ENCODE data around the gene SHCBP1. TPM values are rescaled to one million over a fixed set of nuclear protein-coding genes. Genes with fewer than 3 reads are reported as not detected.
A peak's percentile ranks its signal among the peaks of the same experiment; 100 is the strongest.

The SHCBP1 gene
- total and polyA plus RNA-seq, 2 of the 13 experiments (the other 11 are each of a cell fraction or from before 2014, with no cell fraction given), result 15.7 to 33.0 TPM

DNA sequence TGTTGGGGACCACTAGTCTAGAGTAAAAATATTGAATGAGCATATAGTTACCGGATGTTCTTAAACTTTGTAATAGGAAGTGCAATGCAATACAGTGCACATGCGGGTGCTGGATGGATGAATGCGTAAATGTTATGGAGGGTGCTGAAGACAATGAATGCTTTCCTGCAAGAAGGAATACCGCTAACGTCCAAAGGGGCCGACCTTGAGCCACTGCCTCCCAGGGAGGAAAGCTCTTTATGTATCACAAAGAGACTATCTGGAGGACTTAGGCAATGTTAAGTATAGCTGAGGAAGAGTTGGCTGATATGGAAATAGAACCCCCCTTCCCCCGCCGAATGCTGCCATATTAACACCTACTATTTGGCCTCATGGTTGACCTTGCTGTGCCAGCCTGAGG, 27.5 kb upstream of the SHCBP1 start:
- Histone ChIP-seq H3K4me3 (replicated peaks in 1 of 3; ENCODE audit: insufficient read depth in 1 of 3, low read depth in 2 of 3, low read length in 3 of 3) (no peak overlapping the region), H3K9me3 (ENCODE audit: low read length) (no peaks in the 10 kb centered on the region), H3K9ac (ENCODE audit: insufficient read depth, low read depth, low read length) (no peak overlapping the region), H2AFZ (ENCODE audit: low read length) (no peak overlapping the region), H3K27ac (ENCODE audit: extremely low read length, insufficient read depth, low read length) (no peak overlapping the region), H3K4me2 (ENCODE audit: low read depth, low read length) (no peak overlapping the region), H4K20me1 (ENCODE audit: insufficient read depth, low read length) (no peaks in the 10 kb centered on the region), H3K4me1 (ENCODE audit: insufficient read depth, low read length) (peaks cover 25% of the 10 kb centered on the region), H3K27me3 (ENCODE audit: control insufficient read depth in 1 of 2, insufficient read depth in 2 of 2, low read length in 2 of 2) (0 out of 5 replicates have a peak, but pooled peaks cover 0 to 1% of the 10 kb centered on the region in 2 experiments), H3K36me3 (replicated peaks in 1 of 2; ENCODE audit: control insufficient read depth in 1 of 2, insufficient read depth in 2 of 2, low read length in 2 of 2) (no peaks in the 10 kb centered on the region), H3K79me2 (ENCODE audit: insufficient read depth, low read length) (no peaks in the 10 kb centered on the region)
- no peak for TF ChIP-seq BHLHE40 (IDR thresholded peaks at IDR 0.05; ENCODE audit: low read length)
- no peak for TF ChIP-seq KLF13 (CRISPR knock-in tag; IDR thresholded peaks at IDR 0.05)
- TF ChIP-seq ATM (IDR thresholded peaks at IDR 0.05; ENCODE audit: borderline replicate concordance), result no peak
- no peak for TF ChIP-seq TBX2 (CRISPR knock-in tag; IDR thresholded peaks at IDR 0.05; ENCODE audit: borderline replicate concordance)
- no peak for TF ChIP-seq ZFP36L2 (CRISPR knock-in tag; IDR thresholded peaks at IDR 0.05)
- no peak for TF ChIP-seq AHR (CRISPR knock-in tag; IDR thresholded peaks at IDR 0.05)
- TF ChIP-seq ARNT2 (CRISPR knock-in tag; IDR thresholded peaks at IDR 0.05; ENCODE audit: low read depth), result no peak
- ChIA-PET CTCF (ENCODE audit: low intra/inter-chr PET ratio, low total read pairs) (no interaction called here), POLR2A (no interaction called here)
- peak; percentile 42 for ATAC-seq
- WGBS (ENCODE audit: low lambda C conversion rate), result 67% methylated on average over 8 of the region's 8 CpGs
- FAIRE-seq, result no peak
- intact Hi-C loops (cut with micrococcal nuclease; ENCODE audit: unreplicated experiment) (loop anchor here (5.0 kb wide), 1 partner anchor 1439 kb away; no protein-coding TSS in a partner anchor), in situ Hi-C loops (cut with HindIII; ENCODE audit: extremely low pct_ligation_motif_present, low pct_unique_long_range_greater_than_20kb) (no loop called here)
- no peak for DNase-seq (ENCODE audit: low spot score)
- no TSS peak for BruUV-seq (replicated peaks)

DNA sequence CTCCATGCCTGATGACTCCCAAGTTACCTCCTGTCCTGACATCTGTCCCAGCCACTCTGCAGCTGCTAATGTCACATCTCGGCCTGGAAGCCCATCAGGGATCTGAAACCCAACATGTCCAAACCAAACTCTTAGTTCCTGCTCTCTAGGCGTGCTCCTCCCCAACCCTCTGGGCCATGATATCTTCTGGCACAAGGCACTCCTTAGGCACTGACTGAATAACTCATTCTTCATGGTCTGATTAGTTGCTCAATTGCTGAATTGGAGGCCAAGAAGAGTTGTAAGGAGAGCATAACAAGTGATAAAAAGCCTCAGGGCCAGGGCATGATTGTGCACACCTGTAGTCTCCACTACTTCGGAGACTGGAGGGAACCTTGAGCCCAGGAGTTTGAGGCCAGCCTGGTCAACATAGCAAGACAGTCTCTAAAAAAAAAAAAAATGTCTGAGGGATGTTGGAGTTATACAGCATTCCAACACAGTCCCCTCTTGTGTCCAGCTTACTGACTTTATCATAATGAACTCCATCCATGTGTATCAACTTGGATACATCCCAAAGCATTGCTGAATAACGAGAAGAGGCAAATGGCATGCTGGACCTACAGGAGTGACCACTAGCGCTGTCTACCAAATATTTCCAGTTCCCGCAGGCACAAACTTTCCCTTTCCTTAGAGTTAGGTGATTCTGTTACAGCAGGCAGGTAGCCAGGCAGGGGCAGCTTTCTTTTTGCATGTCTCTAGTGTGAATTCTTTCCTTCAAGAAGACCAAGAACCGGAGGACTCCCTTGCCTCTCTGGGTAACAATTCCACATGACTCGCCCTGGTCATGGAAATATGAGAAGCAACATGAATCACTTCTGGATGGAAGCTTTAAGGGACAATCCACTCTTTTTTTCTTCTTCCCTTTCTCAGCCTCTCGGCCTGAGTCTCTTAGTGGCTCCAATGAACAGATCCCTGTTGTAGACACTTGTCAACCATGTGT, 18.1 kb upstream of the SHCBP1 start:
- ATAC-seq (no peak), FAIRE-seq (no peak), DNase-seq (ENCODE audit: low spot score) (no peak)
- no peak overlapping the region for H3K27ac ChIP-seq (ENCODE audit: extremely low read length, insufficient read depth, low read length)
- H3K4me1 ChIP-seq (ENCODE audit: insufficient read depth, low read length), result no peaks in the 10 kb centered on the region
- H3K4me3 ChIP-seq (replicated peaks in 1 of 3; ENCODE audit: insufficient read depth in 1 of 3, low read depth in 2 of 3, low read length in 3 of 3), result no peak overlapping the region
- H4K20me1 ChIP-seq (ENCODE audit: insufficient read depth, low read length), result no peaks in the 10 kb centered on the region
- POLR2A ChIA-PET, result no interaction called here
- H3K36me3 ChIP-seq (replicated peaks in 1 of 2; ENCODE audit: control insufficient read depth in 1 of 2, insufficient read depth in 2 of 2, low read length in 2 of 2), result no peaks in the 10 kb centered on the region
- no peak overlapping the region for H2AFZ ChIP-seq (ENCODE audit: low read length)
- intact Hi-C loops (cut with micrococcal nuclease; ENCODE audit: unreplicated experiment) (no loop called here), in situ Hi-C loops (cut with HindIII; ENCODE audit: extremely low pct_ligation_motif_present, low pct_unique_long_range_greater_than_20kb) (no loop called here)
- WGBS (ENCODE audit: low lambda C conversion rate), result 32% methylated on average over 9 of the region's 9 CpGs
- H3K9ac ChIP-seq (ENCODE audit: insufficient read depth, low read depth, low read length), result no peak overlapping the region
- BruUV-seq (replicated peaks), result no TSS peak
- no peaks in the 10 kb centered on the region for H3K9me3 ChIP-seq (ENCODE audit: low read length)
- H3K27me3 ChIP-seq (ENCODE audit: control insufficient read depth in 1 of 2, insufficient read depth in 2 of 2, low read length in 2 of 2), result peaks cover 2 to 15% of the 10 kb centered on the region in 2 experiments; a peak in 3 of 5 replicates
- CTCF ChIA-PET (ENCODE audit: low intra/inter-chr PET ratio, low total read pairs), result no interaction called here
- no peaks in the 10 kb centered on the region for H3K79me2 ChIP-seq (ENCODE audit: insufficient read depth, low read length)
- H3K4me2 ChIP-seq (ENCODE audit: low read depth, low read length), result no peak overlapping the region
- TF ChIP-seq, protein P1, sequence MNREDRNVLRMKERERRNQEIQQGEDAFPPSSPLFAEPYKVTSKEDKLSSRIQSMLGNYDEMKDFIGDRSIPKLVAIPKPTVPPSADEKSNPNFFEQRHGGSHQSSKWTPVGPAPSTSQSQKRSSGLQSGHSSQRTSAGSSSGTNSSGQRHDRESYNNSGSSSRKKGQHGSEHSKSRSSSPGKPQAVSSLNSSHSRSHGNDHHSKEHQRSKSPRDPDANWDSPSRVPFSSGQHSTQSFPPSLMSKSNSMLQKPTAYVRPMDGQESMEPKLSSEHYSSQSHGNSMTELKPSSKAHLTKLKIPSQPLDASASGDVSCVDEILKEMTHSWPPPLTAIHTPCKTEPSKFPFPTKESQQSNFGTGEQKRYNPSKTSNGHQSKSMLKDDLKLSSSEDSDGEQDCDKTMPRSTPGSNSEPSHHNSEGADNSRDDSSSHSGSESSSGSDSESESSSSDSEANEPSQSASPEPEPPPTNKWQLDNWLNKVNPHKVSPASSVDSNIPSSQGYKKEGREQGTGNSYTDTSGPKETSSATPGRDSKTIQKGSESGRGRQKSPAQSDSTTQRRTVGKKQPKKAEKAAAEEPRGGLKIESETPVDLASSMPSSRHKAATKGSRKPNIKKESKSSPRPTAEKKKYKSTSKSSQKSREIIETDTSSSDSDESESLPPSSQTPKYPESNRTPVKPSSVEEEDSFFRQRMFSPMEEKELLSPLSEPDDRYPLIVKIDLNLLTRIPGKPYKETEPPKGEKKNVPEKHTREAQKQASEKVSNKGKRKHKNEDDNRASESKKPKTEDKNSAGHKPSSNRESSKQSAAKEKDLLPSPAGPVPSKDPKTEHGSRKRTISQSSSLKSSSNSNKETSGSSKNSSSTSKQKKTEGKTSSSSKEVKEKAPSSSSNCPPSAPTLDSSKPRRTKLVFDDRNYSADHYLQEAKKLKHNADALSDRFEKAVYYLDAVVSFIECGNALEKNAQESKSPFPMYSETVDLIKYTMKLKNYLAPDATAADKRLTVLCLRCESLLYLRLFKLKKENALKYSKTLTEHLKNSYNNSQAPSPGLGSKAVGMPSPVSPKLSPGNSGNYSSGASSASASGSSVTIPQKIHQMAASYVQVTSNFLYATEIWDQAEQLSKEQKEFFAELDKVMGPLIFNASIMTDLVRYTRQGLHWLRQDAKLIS (CRISPR knock-in tag; IDR thresholded peaks at IDR 0.05), result no peak
- TF ChIP-seq, protein P2, sequence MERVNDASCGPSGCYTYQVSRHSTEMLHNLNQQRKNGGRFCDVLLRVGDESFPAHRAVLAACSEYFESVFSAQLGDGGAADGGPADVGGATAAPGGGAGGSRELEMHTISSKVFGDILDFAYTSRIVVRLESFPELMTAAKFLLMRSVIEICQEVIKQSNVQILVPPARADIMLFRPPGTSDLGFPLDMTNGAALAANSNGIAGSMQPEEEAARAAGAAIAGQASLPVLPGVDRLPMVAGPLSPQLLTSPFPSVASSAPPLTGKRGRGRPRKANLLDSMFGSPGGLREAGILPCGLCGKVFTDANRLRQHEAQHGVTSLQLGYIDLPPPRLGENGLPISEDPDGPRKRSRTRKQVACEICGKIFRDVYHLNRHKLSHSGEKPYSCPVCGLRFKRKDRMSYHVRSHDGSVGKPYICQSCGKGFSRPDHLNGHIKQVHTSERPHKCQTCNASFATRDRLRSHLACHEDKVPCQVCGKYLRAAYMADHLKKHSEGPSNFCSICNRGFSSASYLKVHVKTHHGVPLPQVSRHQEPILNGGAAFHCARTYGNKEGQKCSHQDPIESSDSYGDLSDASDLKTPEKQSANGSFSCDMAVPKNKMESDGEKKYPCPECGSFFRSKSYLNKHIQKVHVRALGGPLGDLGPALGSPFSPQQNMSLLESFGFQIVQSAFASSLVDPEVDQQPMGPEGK (CRISPR knock-in tag; IDR thresholded peaks at IDR 0.05), result no peak
- TF ChIP-seq ZFP62 (CRISPR knock-in tag; IDR thresholded peaks at IDR 0.05) (no peak), ZFP82 (CRISPR knock-in tag; IDR thresholded peaks at IDR 0.05; ENCODE audit: borderline replicate concordance) (no peak), MED8 (CRISPR knock-in tag; IDR thresholded peaks at IDR 0.05; ENCODE audit: insufficient replicate concordance) (no peak)

Data from HepG2 (cell line).